Measurements from ENCODE around the gene KCNQ1OT1.

KCNQ1OT1 gene

GRCh38 chr11:2671748-2672147, 28.0 kb downstream of the KCNQ1OT1 start:
- H3K4me3 ChIP-seq (ENCODE audit: low read length): no peak overlapping the region
- peaks cover 46% of the 10 kb centered on the region for H4K20me1 ChIP-seq (ENCODE audit: insufficient read depth, low read length)
- H3K27me3 ChIP-seq (ENCODE audit: low read depth, low read length): no peaks in the 10 kb centered on the region
- H2AFZ ChIP-seq (ENCODE audit: low read depth, low read length): no peak overlapping the region
- no peaks in the 10 kb centered on the region for H3K36me3 ChIP-seq (replicated peaks; ENCODE audit: low read depth, low read length)
- no peaks in the 10 kb centered on the region for H3K9me3 ChIP-seq (ENCODE audit: insufficient read depth, low read length)
- peaks cover 27% of the 10 kb centered on the region for H3K79me2 ChIP-seq (ENCODE audit: low read length)
- no peak overlapping the region for H3K4me2 ChIP-seq (ENCODE audit: low read length)
- H3K4me1 ChIP-seq (ENCODE audit: low read length): peaks cover 8% of the 10 kb centered on the region
- H3K27ac ChIP-seq (ENCODE audit: low read length): no peak overlapping the region
- no peak for TF ChIP-seq EZH2phosphoT487 (IDR thresholded peaks at IDR 0.05; ENCODE audit: low read depth)
- TF ChIP-seq, protein P1, sequence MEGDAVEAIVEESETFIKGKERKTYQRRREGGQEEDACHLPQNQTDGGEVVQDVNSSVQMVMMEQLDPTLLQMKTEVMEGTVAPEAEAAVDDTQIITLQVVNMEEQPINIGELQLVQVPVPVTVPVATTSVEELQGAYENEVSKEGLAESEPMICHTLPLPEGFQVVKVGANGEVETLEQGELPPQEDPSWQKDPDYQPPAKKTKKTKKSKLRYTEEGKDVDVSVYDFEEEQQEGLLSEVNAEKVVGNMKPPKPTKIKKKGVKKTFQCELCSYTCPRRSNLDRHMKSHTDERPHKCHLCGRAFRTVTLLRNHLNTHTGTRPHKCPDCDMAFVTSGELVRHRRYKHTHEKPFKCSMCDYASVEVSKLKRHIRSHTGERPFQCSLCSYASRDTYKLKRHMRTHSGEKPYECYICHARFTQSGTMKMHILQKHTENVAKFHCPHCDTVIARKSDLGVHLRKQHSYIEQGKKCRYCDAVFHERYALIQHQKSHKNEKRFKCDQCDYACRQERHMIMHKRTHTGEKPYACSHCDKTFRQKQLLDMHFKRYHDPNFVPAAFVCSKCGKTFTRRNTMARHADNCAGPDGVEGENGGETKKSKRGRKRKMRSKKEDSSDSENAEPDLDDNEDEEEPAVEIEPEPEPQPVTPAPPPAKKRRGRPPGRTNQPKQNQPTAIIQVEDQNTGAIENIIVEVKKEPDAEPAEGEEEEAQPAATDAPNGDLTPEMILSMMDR (IDR thresholded peaks at IDR 0.05; ENCODE audit: low read depth, low read length): no peak
- H3K9ac ChIP-seq (ENCODE audit: low read length): no peak overlapping the region

GRCh38 chr11:2670541-2671100, 29.2 kb downstream of the KCNQ1OT1 start:
- H3K4me2 ChIP-seq (ENCODE audit: low read length): no peak overlapping the region
- H3K9me3 ChIP-seq (ENCODE audit: insufficient read depth, low read length): no peaks in the 10 kb centered on the region
- H3K36me3 ChIP-seq (replicated peaks; ENCODE audit: low read depth, low read length): no peaks in the 10 kb centered on the region
- H3K4me3 ChIP-seq (ENCODE audit: low read length): no peak overlapping the region
- no peaks in the 10 kb centered on the region for H3K27me3 ChIP-seq (ENCODE audit: low read depth, low read length)
- peaks cover 35% of the 10 kb centered on the region for H4K20me1 ChIP-seq (ENCODE audit: insufficient read depth, low read length)
- H3K9ac ChIP-seq (ENCODE audit: low read length): no peak overlapping the region
- H3K79me2 ChIP-seq (ENCODE audit: low read length): peaks cover 16% of the 10 kb centered on the region; the same call in 1 of the 2 replicates
- no peak overlapping the region for H3K27ac ChIP-seq (ENCODE audit: low read length)
- TF ChIP-seq, protein P1 (IDR thresholded peaks at IDR 0.05; ENCODE audit: low read depth, low read length): no peak
- TF ChIP-seq EZH2phosphoT487 (IDR thresholded peaks at IDR 0.05; ENCODE audit: low read depth): no peak
- no peaks in the 10 kb centered on the region for H3K4me1 ChIP-seq (ENCODE audit: low read length)
- H2AFZ ChIP-seq (ENCODE audit: low read depth, low read length): no peak overlapping the region

DNA sequence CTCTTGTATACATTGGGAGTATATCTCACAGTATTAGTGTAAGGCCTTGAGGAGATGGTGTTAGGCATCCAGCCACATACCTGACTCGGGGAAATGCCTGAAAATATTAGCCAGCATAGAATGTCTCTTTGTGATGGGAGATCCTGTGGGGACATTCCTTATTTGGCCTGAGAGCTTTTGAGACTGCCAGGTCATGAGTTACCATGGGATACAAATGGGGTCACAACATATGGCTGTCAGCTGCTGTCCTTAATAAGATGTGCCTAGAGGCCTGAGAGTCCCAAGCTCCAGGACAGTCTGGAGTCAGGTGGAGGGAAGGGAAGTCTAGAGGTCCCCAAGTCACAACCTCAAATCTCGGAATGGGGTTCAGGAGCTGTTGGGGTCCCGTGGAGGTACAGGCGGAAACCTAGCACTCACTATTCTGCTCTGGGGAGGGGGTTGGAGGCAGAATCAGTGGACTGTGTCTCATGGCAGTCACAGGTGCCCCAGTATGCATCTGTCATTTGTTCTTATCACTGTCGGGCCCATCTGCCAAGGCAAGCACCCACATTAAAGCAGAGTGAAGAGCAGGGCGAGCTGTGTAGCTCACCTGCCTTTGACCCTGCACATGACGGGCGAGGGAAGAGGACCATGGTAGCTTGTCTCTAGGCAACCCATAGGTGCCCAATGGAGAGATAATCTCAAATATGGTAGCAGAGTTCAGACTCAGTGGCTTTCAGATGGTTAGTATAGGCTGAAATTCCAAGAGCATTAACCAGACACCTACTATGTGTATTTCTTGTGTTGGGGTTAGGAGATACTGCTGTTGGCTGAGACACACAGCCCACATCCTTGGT, 29.9 kb downstream of the KCNQ1OT1 start:
- TF ChIP-seq, protein P1 (IDR thresholded peaks at IDR 0.05; ENCODE audit: low read depth, low read length): no peak
- TF ChIP-seq EZH2phosphoT487 (IDR thresholded peaks at IDR 0.05; ENCODE audit: low read depth): no peak
- H3K4me2 ChIP-seq (ENCODE audit: low read length): no peak overlapping the region
- H4K20me1 ChIP-seq (ENCODE audit: insufficient read depth, low read length): peaks cover 30% of the 10 kb centered on the region
- H3K79me2 ChIP-seq (ENCODE audit: low read length): peaks cover 14% of the 10 kb centered on the region; the same call in 1 of the 2 replicates
- no peaks in the 10 kb centered on the region for H3K4me1 ChIP-seq (ENCODE audit: low read length)
- no peaks in the 10 kb centered on the region for H3K27me3 ChIP-seq (ENCODE audit: low read depth, low read length)
- H3K9me3 ChIP-seq (ENCODE audit: insufficient read depth, low read length): no peaks in the 10 kb centered on the region
- H2AFZ ChIP-seq (ENCODE audit: low read depth, low read length): no peak overlapping the region
- H3K27ac ChIP-seq (ENCODE audit: low read length): no peak overlapping the region
- no peak overlapping the region for H3K9ac ChIP-seq (ENCODE audit: low read length)
- H3K36me3 ChIP-seq (replicated peaks; ENCODE audit: low read depth, low read length): no peaks in the 10 kb centered on the region
- H3K4me3 ChIP-seq (ENCODE audit: low read length): no peak overlapping the region

DNA sequence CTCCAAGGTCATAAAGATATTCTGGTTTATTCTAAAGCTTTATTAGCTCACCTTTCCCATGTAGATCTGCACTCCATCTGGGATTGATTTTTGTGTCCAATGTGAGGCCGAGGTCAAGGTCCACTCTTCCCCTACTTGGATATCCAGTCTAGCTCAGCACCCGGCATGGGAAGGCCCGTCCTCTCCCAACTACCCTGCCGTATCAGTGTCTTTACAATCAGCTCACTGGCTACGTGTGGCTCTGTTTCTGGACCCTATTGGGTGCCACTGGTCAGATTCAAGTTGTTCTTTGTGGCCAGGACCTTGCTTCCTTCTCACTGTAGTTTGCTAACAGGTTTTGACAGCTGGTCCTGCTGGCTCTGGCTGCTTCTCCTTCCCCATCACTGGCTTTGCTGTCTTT, 30.9 kb downstream of the KCNQ1OT1 start:
- H3K27ac ChIP-seq (ENCODE audit: low read length): no peak overlapping the region

More for the DNA sequence above, 30.9 kb downstream of the KCNQ1OT1 start:
- H3K4me3 ChIP-seq (ENCODE audit: low read length): no peak overlapping the region
- no peak for TF ChIP-seq EZH2phosphoT487 (IDR thresholded peaks at IDR 0.05; ENCODE audit: low read depth)
- TF ChIP-seq, protein P1 (IDR thresholded peaks at IDR 0.05; ENCODE audit: low read depth, low read length): no peak
- peaks cover 30% of the 10 kb centered on the region for H4K20me1 ChIP-seq (ENCODE audit: insufficient read depth, low read length)
- no peaks in the 10 kb centered on the region for H3K4me1 ChIP-seq (ENCODE audit: low read length)
- H3K4me2 ChIP-seq (ENCODE audit: low read length): no peak overlapping the region
- H3K9ac ChIP-seq (ENCODE audit: low read length): no peak overlapping the region
- H3K36me3 ChIP-seq (replicated peaks; ENCODE audit: low read depth, low read length): peaks cover 3% of the 10 kb centered on the region
- no peak overlapping the region for H2AFZ ChIP-seq (ENCODE audit: low read depth, low read length)
- H3K9me3 ChIP-seq (ENCODE audit: insufficient read depth, low read length): no peaks in the 10 kb centered on the region
- H3K27me3 ChIP-seq (ENCODE audit: low read depth, low read length): no peaks in the 10 kb centered on the region
- peaks cover 9% of the 10 kb centered on the region; the same call in 1 of the 2 replicates for H3K79me2 ChIP-seq (ENCODE audit: low read length)

Measured in OCI-LY3 (cell line).